Head of caudate nucleus (tissue), 42 donors: ENCODE results near the gene UPK3A.
"Not testable (repeated sequence)": the region's sequence is repeated elsewhere in the genome, so short reads cannot be mapped to it uniquely, and the experiment has no call there.

ENCODE experiments used
- DNase-seq, 42 donors: peaks; one replicate each; pipeline versions ENCODE4 v3.0.0 to v3.0.0-alpha.2; 2020 to 2021; ENCODE audit warnings: mixed read lengths in 7 of 42
- intact Hi-C: fragments of 100-400 bp; cut with DNase I; formaldehyde crosslinking; loops from one replicate; pipeline ENCODE4 v1.15.0; 2022

The UPK3A gene

GRCh38 chr22:45318168-45318557, 33.4 kb downstream of the UPK3A start:
- DNase-seq = peak; percentile 55 to 92 (median 74)
- intact Hi-C loops = no loop called here

- intact Hi-C loops = no loop called here
- DNase-seq = no peak
These were observed 34.0 kb downstream of the UPK3A start for GRCh38 chr22:45318558-45319323.

GRCh38 chr22:45319324-45319685, 34.6 kb downstream of the UPK3A start:
- intact Hi-C loops = no loop called here
- DNase-seq = no peak

GRCh38 chr22:45320357-45320976, 35.7 kb downstream of the UPK3A start:
- intact Hi-C loops = no loop called here
- DNase-seq = no peak

- no peak for DNase-seq
These were observed 37.1 kb downstream of the UPK3A start for GRCh38 chr22:45321827-45322226.

GRCh38 chr22:45322873-45323525, 38.2 kb downstream of the UPK3A start:
- intact Hi-C loops = no loop called here
- no peak for DNase-seq

More at GRCh38 chr22:45321827-45322226, 37.1 kb downstream of the UPK3A start:
- intact Hi-C loops = no loop called here

- no peak for DNase-seq
- intact Hi-C loops = no loop called here
These were observed 38.9 kb downstream of the UPK3A start for GRCh38 chr22:45323695-45324094.

- intact Hi-C loops = no loop called here
These were observed 39.6 kb downstream of the UPK3A start for GRCh38 chr22:45324311-45324711.

GRCh38 chr22:45328261-45328660, 43.5 kb downstream of the UPK3A start:
- DNase-seq, intact Hi-C loops: not testable (repeated sequence)

More at GRCh38 chr22:45324311-45324711, 39.6 kb downstream of the UPK3A start:
- no peak for DNase-seq

- DNase-seq = peak in 8 of 42 donors; percentile 11 to 55 (median 28)
- intact Hi-C loops = no loop called here
These were observed 44.2 kb downstream of the UPK3A start for GRCh38 chr22:45328822-45329529.

GRCh38 chr22:45329530-45329936, 44.8 kb downstream of the UPK3A start:
- peak in 41 of 42 donors; percentile 35 to 86 (median 74) for DNase-seq
- intact Hi-C loops = no loop called here

GRCh38 chr22:45330548-45330947, 45.8 kb downstream of the UPK3A start:
- intact Hi-C loops = no loop called here
- no peak for DNase-seq

GRCh38 chr22:45331486-45331885, 46.7 kb downstream of the UPK3A start:
- DNase-seq = no peak
- intact Hi-C loops = no loop called here

GRCh38 chr22:45332001-45332400, 47.3 kb downstream of the UPK3A start:
- intact Hi-C loops = no loop called here
- DNase-seq = no peak

- intact Hi-C loops = no loop called here
These were observed 49.3 kb downstream of the UPK3A start for GRCh38 chr22:45334068-45334467.

GRCh38 chr22:45334528-45334927, 49.8 kb downstream of the UPK3A start:
- peak in 27 of 42 donors; percentile 15 to 72 (median 40) for DNase-seq
- intact Hi-C loops = no loop called here

More at GRCh38 chr22:45334068-45334467, 49.3 kb downstream of the UPK3A start:
- peak in 1 of 42 donors; percentile 16 for DNase-seq

GRCh38 chr22:45335021-45335818, 50.5 kb downstream of the UPK3A start:
- intact Hi-C loops = no loop called here
- DNase-seq = peak in 14 of 42 donors; percentile 12 to 60 (median 25)

- DNase-seq = peak in 1 of 42 donors; percentile 23
- intact Hi-C loops = no loop called here
These were observed 51.2 kb downstream of the UPK3A start for GRCh38 chr22:45335854-45336522.
